Measurements from ENCODE around the gene CCDC142. TPM values are rescaled to one million over a fixed set of nuclear protein-coding genes. Genes with fewer than 3 reads are reported as not detected.

CCDC142 gene
- total and polyA plus RNA-seq, 2 of the 8 experiments (the other 6 are each of a cell fraction or from before 2014, with no cell fraction given), result 6.0 to 10.7 TPM

- H2BK120ac ChIP-seq (replicated peaks; ENCODE audit: low read depth, low read length), result no peak overlapping the region
- peaks cover 7 to 62% (median 40%) of the 10 kb centered on the region in 4 experiments for H3K4me1 ChIP-seq (replicated peaks in 1 of 4; ENCODE audit: control insufficient read depth in 3 of 4, insufficient read depth in 4 of 4, low read length in 3 of 4)
- no peak overlapping the region for H2BK12ac ChIP-seq (ENCODE audit: low read depth, low read length)
- peak overlapping the region in 1 of 4 experiments; percentile 14; a peak in 1 of 7 replicates for H3K9ac ChIP-seq (replicated peaks in 1 of 4; ENCODE audit: extremely low read depth in 1 of 4, low read depth in 3 of 4, low read length in 3 of 4)
- H3K18ac ChIP-seq (ENCODE audit: extremely low read depth, low read length), result peak overlapping the region; percentile 25
- POLR2A ChIA-PET (ENCODE audit: partially characterized antibody), result interaction anchor here (0.8 to 9.4 kb wide), 14 partner anchors 10 to 84 kb away, joined by 3 to 73 read pairs (median 6); partner anchors contain the start of genes AUP1, CCDC142, HTRA2 and TLX2
- peaks cover 0 to 12% of the 10 kb centered on the region in 2 experiments for H4K20me1 ChIP-seq (replicated peaks in 1 of 2; ENCODE audit: control insufficient read depth in 1 of 2, insufficient read depth in 2 of 2, low read length in 2 of 2)
- 1% methylated on average over 63 of the region's 67 CpGs; no CpG with 5 or more reads in 1 of the 2 experiments for WGBS, 2 experiments (ENCODE audit: extremely low coverage in 1 of 2, insufficient coverage in 1 of 2, insufficient read length in 1 of 2, insufficient replicate concordance in 2 of 2, low coverage in 1 of 2, low lambda C conversion rate in 2 of 2, missing lambda C conversion rate in 1 of 2)
- H3K4me2 ChIP-seq (ENCODE audit: insufficient read depth in 1 of 2, low read depth in 2 of 2, low read length in 2 of 2), result peak overlapping the region; percentile 78 to 88
- peak overlapping the region; percentile 36 to 65 (median 54) for H3K4me3 ChIP-seq (ENCODE audit: extremely low read depth in 1 of 4, insufficient read depth in 2 of 4, low read depth in 3 of 4, low read length in 4 of 4)
- H3K27me3 ChIP-seq (replicated peaks in 1 of 4; ENCODE audit: control insufficient read depth in 3 of 4, extremely low read depth in 1 of 4, insufficient read depth in 3 of 4, low read length in 3 of 4), result peaks cover 65 to 84% (median 82%) of the 10 kb centered on the region in 4 experiments
- FAIRE-seq (no peak), DNase-seq (ENCODE audit: low read depth in 1 of 2, low spot score in 2 of 2) (peak in 1 of 2 experiments; percentile 80)
- H4K8ac ChIP-seq (ENCODE audit: extremely low read depth, insufficient read depth, low read length), result peak overlapping the region; percentile 82
- H2BK20ac ChIP-seq (ENCODE audit: low read length), result no peak overlapping the region
- H2AFZ ChIP-seq (ENCODE audit: low read length), result peak overlapping the region; percentile 17; the same call in 1 of the 2 replicates
- no peak overlapping the region for H2AK5ac ChIP-seq (ENCODE audit: low read depth, low read length)
- H3K4ac ChIP-seq (replicated peaks; ENCODE audit: insufficient read length, low read depth, low read length), result no peak overlapping the region
- CTCF ChIA-PET (ENCODE audit: partially characterized antibody), result interaction anchor here (0.8 to 3.5 kb wide), 14 partner anchors 11 to 89 kb away, joined by 3 to 20 read pairs (median 4); partner anchors contain the start of genes CCDC142, DQX1, INO80B and TLX2
- peaks cover 35% of the 10 kb centered on the region; the same call in 1 of the 2 replicates for H3K23me2 ChIP-seq (ENCODE audit: low read depth, low read length)
- H3K79me2 ChIP-seq (ENCODE audit: control insufficient read depth in 1 of 2, insufficient read depth in 2 of 2, low read length in 2 of 2), result peaks cover 0 to 3% of the 10 kb centered on the region in 2 experiments; a peak in 1 of 4 replicates
- peaks cover 0 to 9% (median 4%) of the 10 kb centered on the region in 4 experiments; a peak in 6 of 8 replicates for H3K36me3 ChIP-seq (ENCODE audit: control insufficient read depth in 2 of 4, insufficient read depth in 4 of 4, low read length in 3 of 4)
- no peaks in the 10 kb centered on the region for H3K9me3 ChIP-seq (ENCODE audit: insufficient read depth in 2 of 2, low read depth in 1 of 2, low read length in 1 of 2)
- H2BK5ac ChIP-seq (ENCODE audit: low read depth, low read length), result peak overlapping the region; percentile 35; the same call in 1 of the 2 replicates
- no peak overlapping the region for H3K23ac ChIP-seq (ENCODE audit: insufficient read length)
- H4K91ac ChIP-seq (replicated peaks; ENCODE audit: insufficient read length, low read length), result peak overlapping the region; percentile 17
- no peak overlapping the region for H3K27ac ChIP-seq (ENCODE audit: low read depth, low read length)
- no peaks in the 10 kb centered on the region for H3K79me1 ChIP-seq (ENCODE audit: low read depth, low read length)
- H2BK15ac ChIP-seq (ENCODE audit: low read length), result peak overlapping the region; percentile 16; the same call in 1 of the 2 replicates
- no peak overlapping the region for H3K14ac ChIP-seq (ENCODE audit: insufficient read length)
- H3K56ac ChIP-seq (replicated peaks; ENCODE audit: insufficient read length, low read depth, low read length), result peak overlapping the region; percentile 10
- H4K5ac ChIP-seq (ENCODE audit: insufficient read length, low read depth, low read length), result peak overlapping the region; percentile 32
- TF ChIP-seq CREB1 (IDR thresholded peaks at IDR 0.05), result no peak
- TF ChIP-seq BCL11A (IDR thresholded peaks at IDR 0.05; ENCODE audit: low read depth in 2 of 2, low read length in 2 of 2), result no peak
- TF ChIP-seq POU5F1 (IDR thresholded peaks at IDR 0.05; ENCODE audit: low read depth, low read length), result no peak
- no peak for TF ChIP-seq POLR2A (IDR thresholded peaks at IDR 0.05; ENCODE audit: control extremely low read depth in 1 of 2, low read depth in 2 of 2, low read length in 2 of 2)
- TF ChIP-seq MAFK (IDR thresholded peaks at IDR 0.05; ENCODE audit: low read depth, low read length), result no peak
- TF ChIP-seq CHD1 (IDR thresholded peaks at IDR 0.05; ENCODE audit: low read depth, low read length), result no peak
- TF ChIP-seq SRF (IDR thresholded peaks at IDR 0.05; ENCODE audit: low read depth, low read length), result no peak
- TF ChIP-seq, protein P1, sequence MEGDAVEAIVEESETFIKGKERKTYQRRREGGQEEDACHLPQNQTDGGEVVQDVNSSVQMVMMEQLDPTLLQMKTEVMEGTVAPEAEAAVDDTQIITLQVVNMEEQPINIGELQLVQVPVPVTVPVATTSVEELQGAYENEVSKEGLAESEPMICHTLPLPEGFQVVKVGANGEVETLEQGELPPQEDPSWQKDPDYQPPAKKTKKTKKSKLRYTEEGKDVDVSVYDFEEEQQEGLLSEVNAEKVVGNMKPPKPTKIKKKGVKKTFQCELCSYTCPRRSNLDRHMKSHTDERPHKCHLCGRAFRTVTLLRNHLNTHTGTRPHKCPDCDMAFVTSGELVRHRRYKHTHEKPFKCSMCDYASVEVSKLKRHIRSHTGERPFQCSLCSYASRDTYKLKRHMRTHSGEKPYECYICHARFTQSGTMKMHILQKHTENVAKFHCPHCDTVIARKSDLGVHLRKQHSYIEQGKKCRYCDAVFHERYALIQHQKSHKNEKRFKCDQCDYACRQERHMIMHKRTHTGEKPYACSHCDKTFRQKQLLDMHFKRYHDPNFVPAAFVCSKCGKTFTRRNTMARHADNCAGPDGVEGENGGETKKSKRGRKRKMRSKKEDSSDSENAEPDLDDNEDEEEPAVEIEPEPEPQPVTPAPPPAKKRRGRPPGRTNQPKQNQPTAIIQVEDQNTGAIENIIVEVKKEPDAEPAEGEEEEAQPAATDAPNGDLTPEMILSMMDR (IDR thresholded peaks at IDR 0.05; ENCODE audit: control extremely low read depth in 1 of 3, insufficient read depth in 1 of 3, low read depth in 1 of 3, low read length in 3 of 3), result peak in 1 of 3 experiments; percentile 14; a peak in 2 of 4 replicates
- TF ChIP-seq TAF7 (optimal IDR thresholded peaks at IDR 0.05; ENCODE audit: borderline replicate concordance, low read depth, low read length), result no peak
These were observed 20.1 kb upstream of the CCDC142 start for GRCh38 chr2:74502720-74503505.

Measured in H1 (cell line).